ENCODE data around the gene CSDE1. TPM values are rescaled to one million over a fixed set of nuclear protein-coding genes. Genes with fewer than 3 reads are reported as not detected.

CSDE1 gene
- total RNA-seq, 2 experiments from 2014 or later, result 458 to 553 TPM

GRCh38 chr1:114723457-114723856 lies 34.3 kb downstream of the CSDE1 start:
- POLR2A ChIA-PET, result interaction anchor here (0.6 kb wide), 1 partner anchor 15 kb away, joined by 4 read pairs; no protein-coding TSS in a partner anchor
- intact Hi-C loops (cut with DNase I, micrococcal nuclease), result no loop called here
- H3K27ac Mint-ChIP-seq, result peak overlapping the region; percentile 39

DNA sequence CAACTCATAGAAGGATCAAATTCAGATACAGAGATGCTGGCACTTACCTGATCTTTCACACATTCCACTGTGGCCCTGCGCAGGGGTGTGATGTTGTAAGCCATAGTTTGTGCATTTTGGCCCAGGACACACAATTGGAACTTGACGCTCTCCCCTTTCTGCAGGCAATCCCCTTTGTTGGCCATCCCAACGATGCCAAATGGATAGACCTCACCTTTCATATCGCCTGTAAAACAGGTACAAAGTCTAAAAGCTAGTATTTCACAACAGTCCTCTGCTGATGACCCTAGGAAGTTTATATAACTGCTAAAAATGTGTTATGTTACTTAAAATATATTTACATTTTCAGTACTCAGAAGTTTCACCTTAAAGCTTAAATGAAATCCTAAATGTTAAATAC lies 37.3 kb downstream of the CSDE1 start:
- CTCF ChIA-PET, result interaction anchor here (1.1 to 1.2 kb wide), 3 partner anchors 17 to 282 kb away, joined by 3 to 4 read pairs (median 3); no protein-coding TSS in a partner anchor
- peaks cover 22% of the 10 kb centered on the region for H3K4me1 Mint-ChIP-seq
- no peak overlapping the region for H3K4me3 Mint-ChIP-seq
- peaks cover 78% of the 10 kb centered on the region for H3K36me3 Mint-ChIP-seq (ENCODE audit: low read depth)
- no peaks in the 10 kb centered on the region for H3K27me3 Mint-ChIP-seq
- no peak for ATAC-seq
- H3K9me3 Mint-ChIP-seq (ENCODE audit: low read depth), result no peaks in the 10 kb centered on the region
- H3K27ac Mint-ChIP-seq, result peak overlapping the region; percentile 41
- DNase-seq, result no peak
- POLR2A ChIA-PET, result interaction anchor here (0.7 kb wide), 1 partner anchor 21 kb away, joined by 3 read pairs; no protein-coding TSS in a partner anchor
- intact Hi-C loops (cut with DNase I, micrococcal nuclease), result no loop called here

More at GRCh38 chr1:114723457-114723856, 34.3 kb downstream of the CSDE1 start:
- Mint-ChIP-seq H3K36me3 (ENCODE audit: low read depth) (peaks cover 77% of the 10 kb centered on the region), H3K27me3 (no peaks in the 10 kb centered on the region), H3K4me1 (peaks cover 10% of the 10 kb centered on the region), H3K4me3 (no peak overlapping the region), H3K9me3 (ENCODE audit: low read depth) (no peaks in the 10 kb centered on the region)
- DNase-seq, result no peak
- ATAC-seq, result no peak
- CTCF ChIA-PET, result interaction anchor here (0.7 to 0.8 kb wide), 2 partner anchors 8 to 1660 kb away, joined by 3 read pairs; no protein-coding TSS in a partner anchor

DNA sequence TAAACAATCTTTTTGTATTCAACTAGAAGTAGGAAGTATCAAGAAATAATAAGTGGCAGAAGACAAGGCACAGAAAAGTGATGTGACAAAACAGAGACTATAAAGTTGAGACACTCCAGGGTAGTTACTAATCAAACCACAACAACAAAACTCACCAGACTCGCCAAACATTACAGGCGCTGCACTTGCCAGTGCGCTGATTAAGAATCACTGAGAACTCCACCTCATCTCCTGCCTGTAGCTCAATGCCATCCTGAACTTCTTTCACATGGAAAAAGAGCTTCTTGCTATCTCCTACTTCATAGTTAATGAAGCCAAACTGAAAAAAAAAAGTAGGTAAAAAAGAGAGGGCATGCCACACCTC lies 38.4 kb downstream of the CSDE1 start:
- ATAC-seq (no peak), DNase-seq (no peak)
- ChIA-PET POLR2A (no interaction called here), CTCF (interaction anchor here (1.1 to 1.2 kb wide), 3 partner anchors 12 to 28 kb away, joined by 3 to 5 read pairs (median 4); no protein-coding TSS in a partner anchor)
- Mint-ChIP-seq H3K27me3 (no peaks in the 10 kb centered on the region), H3K36me3 (ENCODE audit: low read depth) (peaks cover 70% of the 10 kb centered on the region), H3K4me3 (no peak overlapping the region), H3K27ac (peak overlapping the region; percentile 48), H3K4me1 (peaks cover 24% of the 10 kb centered on the region), H3K9me3 (ENCODE audit: low read depth) (no peaks in the 10 kb centered on the region)
- intact Hi-C loops (cut with DNase I, micrococcal nuclease), result loop anchor here (5.0 to 10.0 kb wide), 3 partner anchors 372 to 907 kb away; partner anchors contain the start of genes PTPN22 (in 1 of the 2) and RSBN1 (in 1 of the 2)

GRCh38 chr1:114718661-114719423 lies 38.9 kb downstream of the CSDE1 start:
- POLR2A ChIA-PET, result no interaction called here
- Mint-ChIP-seq H3K4me3 (no peak overlapping the region), H3K36me3 (ENCODE audit: low read depth) (peaks cover 70% of the 10 kb centered on the region), H3K4me1 (peaks cover 30% of the 10 kb centered on the region), H3K27me3 (no peaks in the 10 kb centered on the region), H3K27ac (peak overlapping the region; percentile 48), H3K9me3 (ENCODE audit: low read depth) (no peaks in the 10 kb centered on the region)
- intact Hi-C loops (cut with DNase I, micrococcal nuclease), result loop anchor here (5.0 to 10.0 kb wide), 3 partner anchors 372 to 907 kb away; partner anchors contain the start of genes PTPN22 (in 1 of the 2) and RSBN1 (in 1 of the 2)
- ATAC-seq, result peak; percentile 34
- CTCF ChIA-PET, result interaction anchor here (0.6 to 1.2 kb wide), 2 partner anchors 11 to 24 kb away, joined by 3 to 5 read pairs; no protein-coding TSS in a partner anchor
- DNase-seq, result peak; percentile 39

- ChIA-PET CTCF (interaction anchor here (0.7 to 2.3 kb wide), 9 partner anchors 7 to 374 kb away, joined by 3 to 5 read pairs (median 4); partner anchors contain the start of genes AMPD1, CSDE1 and SIKE1), POLR2A (interaction anchor here (0.6 to 1.4 kb wide), 6 partner anchors 22 to 135 kb away, joined by 3 to 5 read pairs (median 3); partner anchors contain the start of genes BCAS2, CSDE1 and SIKE1)
- Mint-ChIP-seq H3K27me3 (no peaks in the 10 kb centered on the region), H3K4me1 (peaks cover 30% of the 10 kb centered on the region), H3K27ac (peak within 1 kb of the TSS; percentile 97), H3K36me3 (ENCODE audit: low read depth) (peaks cover 60% of the 10 kb centered on the region), H3K9me3 (ENCODE audit: low read depth) (no peaks in the 10 kb centered on the region), H3K4me3 (peak within 1 kb of the TSS; percentile 95)
- peak; percentile 91 for ATAC-seq
- intact Hi-C loops (cut with DNase I, micrococcal nuclease), result loop anchor here (1.0 to 10.0 kb wide), 13 partner anchors 41 to 904 kb away; partner anchors contain the start of genes BCAS2 (in 2 of the 2), CSDE1 (in 2 of the 2), SIKE1 (in 2 of the 2) and DCLRE1B (in 1 of the 2)
- peak; percentile 97 for DNase-seq
Observed at GRCh38 chr1:114716304-114717170, 41.2 kb downstream of the CSDE1 start, which contains the start of gene NRAS. Gene NRAS, minus strand, starts transcription at chr1:114716771. Its CDS starts 611 bp downstream, at chr1:114716160.

DNA sequence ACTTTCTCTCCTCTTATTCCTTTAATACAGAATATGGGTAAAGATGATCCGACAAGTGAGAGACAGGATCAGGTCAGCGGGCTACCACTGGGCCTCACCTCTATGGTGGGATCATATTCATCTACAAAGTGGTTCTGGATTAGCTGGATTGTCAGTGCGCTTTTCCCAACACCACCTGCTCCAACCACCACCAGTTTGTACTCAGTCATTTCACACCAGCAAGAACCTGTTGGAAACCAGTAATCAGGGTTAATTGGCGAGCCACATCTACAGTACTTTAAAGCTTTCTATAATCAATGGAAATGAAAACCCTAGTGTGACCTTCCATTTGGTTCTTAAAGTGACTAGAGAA lies 41.9 kb downstream of the CSDE1 start:
- Mint-ChIP-seq H3K4me3 (peak overlapping the region; percentile 95), H3K9me3 (ENCODE audit: low read depth) (no peaks in the 10 kb centered on the region), H3K27me3 (no peaks in the 10 kb centered on the region), H3K36me3 (ENCODE audit: low read depth) (peaks cover 54% of the 10 kb centered on the region), H3K27ac (peak overlapping the region; percentile 97), H3K4me1 (peaks cover 30% of the 10 kb centered on the region)
- ATAC-seq, result peak; percentile 8
- ChIA-PET CTCF (interaction anchor here (0.7 to 2.3 kb wide), 7 partner anchors 8 to 66 kb away, joined by 3 to 5 read pairs (median 4); partner anchors contain the start of genes AMPD1, CSDE1 and SIKE1), POLR2A (interaction anchor here (0.6 to 1.4 kb wide), 5 partner anchors 23 to 64 kb away, joined by 3 to 4 read pairs (median 3); partner anchors contain the start of genes CSDE1 and SIKE1)
- no peak for DNase-seq
- intact Hi-C loops (cut with DNase I, micrococcal nuclease), result loop anchor here (1.0 to 10.0 kb wide), 13 partner anchors 41 to 904 kb away; partner anchors contain the start of genes BCAS2 (in 2 of the 2), CSDE1 (in 2 of the 2), SIKE1 (in 2 of the 2) and DCLRE1B (in 1 of the 2)

DNA sequence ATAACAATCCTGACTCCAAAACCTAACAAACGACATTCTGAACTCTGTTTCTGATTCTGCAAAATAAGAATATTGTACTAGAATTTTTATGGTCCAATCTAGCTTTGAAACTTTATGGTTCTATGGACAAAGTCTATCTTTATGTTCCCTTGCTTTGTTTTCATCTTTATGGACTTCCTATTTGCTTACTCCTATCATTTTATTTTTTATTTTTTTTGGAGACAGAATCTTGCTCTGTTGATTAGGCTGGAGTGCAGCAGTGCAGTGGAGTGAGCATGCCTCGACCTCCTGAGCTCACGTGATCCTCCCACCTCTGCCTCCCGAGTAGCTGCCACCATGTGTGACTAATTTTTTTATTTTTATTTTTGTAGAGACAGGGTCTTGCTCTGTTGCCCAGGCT lies 44.8 kb downstream of the CSDE1 start:
- Mint-ChIP-seq H3K27me3 (no peaks in the 10 kb centered on the region), H3K4me1 (peaks cover 19% of the 10 kb centered on the region), H3K27ac (no peak overlapping the region), H3K4me3 (no peak overlapping the region), H3K9me3 (ENCODE audit: low read depth) (no peaks in the 10 kb centered on the region), H3K36me3 (ENCODE audit: low read depth) (peaks cover 45% of the 10 kb centered on the region)
- CTCF ChIA-PET, result interaction anchor here (0.9 kb wide), 1 partner anchor 304 kb away, joined by 3 read pairs; no protein-coding TSS in a partner anchor
- intact Hi-C loops (cut with DNase I, micrococcal nuclease), result loop anchor here in 1 of 2 experiments (10.0 kb wide), 1 partner anchor 838 kb away; the partner anchor contains the start of gene PTPN22
- DNase-seq (no peak), ATAC-seq (no peak)
- POLR2A ChIA-PET, result no interaction called here

- peaks cover 41% of the 10 kb centered on the region for H3K36me3 Mint-ChIP-seq (ENCODE audit: low read depth)
- H3K27ac Mint-ChIP-seq, result no peak overlapping the region
- ChIA-PET CTCF (no interaction called here), POLR2A (no interaction called here)
- intact Hi-C loops (cut with DNase I, micrococcal nuclease), result loop anchor here in 1 of 2 experiments (10.0 kb wide), 1 partner anchor 836 kb away; the partner anchor contains the start of gene PTPN22
- H3K4me3 Mint-ChIP-seq, result no peak overlapping the region
- no peak for DNase-seq
- H3K9me3 Mint-ChIP-seq (ENCODE audit: low read depth), result no peaks in the 10 kb centered on the region
- peaks cover 9% of the 10 kb centered on the region for H3K4me1 Mint-ChIP-seq
- H3K27me3 Mint-ChIP-seq, result no peaks in the 10 kb centered on the region
- no peak for ATAC-seq
Observed at GRCh38 chr1:114710360-114710759, 47.4 kb downstream of the CSDE1 start.

GRCh38 chr1:114707604-114708003 lies 50.2 kb downstream of the CSDE1 start:
- peaks cover 32% of the 10 kb centered on the region for H3K36me3 Mint-ChIP-seq (ENCODE audit: low read depth)
- intact Hi-C loops (cut with DNase I, micrococcal nuclease), result no loop called here
- no peak overlapping the region for H3K27ac Mint-ChIP-seq

GRCh38 chr1:114703242-114703641 lies 54.5 kb downstream of the CSDE1 start:
- no peak for ATAC-seq
- Mint-ChIP-seq H3K9me3 (ENCODE audit: low read depth) (no peaks in the 10 kb centered on the region), H3K4me3 (no peak overlapping the region), H3K4me1 (peaks cover 2% of the 10 kb centered on the region), H3K27me3 (no peaks in the 10 kb centered on the region), H3K27ac (no peak overlapping the region), H3K36me3 (ENCODE audit: low read depth) (peaks cover 18% of the 10 kb centered on the region)
- CTCF ChIA-PET, result interaction anchor here (1.1 to 1.2 kb wide), 3 partner anchors 12 to 35 kb away, joined by 3 to 4 read pairs (median 3); no protein-coding TSS in a partner anchor
- DNase-seq, result no peak
- POLR2A ChIA-PET, result no interaction called here
- intact Hi-C loops (cut with DNase I, micrococcal nuclease), result no loop called here

More at GRCh38 chr1:114707604-114708003, 50.2 kb downstream of the CSDE1 start:
- DNase-seq (no peak), ATAC-seq (no peak)
- Mint-ChIP-seq H3K4me1 (peaks cover 2% of the 10 kb centered on the region), H3K4me3 (no peak overlapping the region), H3K9me3 (ENCODE audit: low read depth) (no peaks in the 10 kb centered on the region), H3K27me3 (no peaks in the 10 kb centered on the region)
- POLR2A ChIA-PET, result no interaction called here
- CTCF ChIA-PET, result interaction anchor here (0.7 to 1.5 kb wide), 4 partner anchors 12 to 1374 kb away, joined by 3 to 5 read pairs (median 4); no protein-coding TSS in a partner anchor
